Activated naive CD8-positive, alpha-beta T cell treated with anti-CD3 and anti-CD28 coated beads, Interleukin-2, amount 50 U/mL, for 16 hours (primary cell): Measurements from ENCODE around the gene PPFIBP2.
"Not testable (repeated sequence)": the region's sequence is repeated elsewhere in the genome, so short reads cannot be mapped to it uniquely, and the experiment has no call there.

Experiments
- DNase-seq: peaks from one replicate; pipeline ENCODE4 v3.0.0-alpha.2; 2020; ENCODE audit warnings: low read depth, low spot score

PPFIBP2 gene

DNA sequence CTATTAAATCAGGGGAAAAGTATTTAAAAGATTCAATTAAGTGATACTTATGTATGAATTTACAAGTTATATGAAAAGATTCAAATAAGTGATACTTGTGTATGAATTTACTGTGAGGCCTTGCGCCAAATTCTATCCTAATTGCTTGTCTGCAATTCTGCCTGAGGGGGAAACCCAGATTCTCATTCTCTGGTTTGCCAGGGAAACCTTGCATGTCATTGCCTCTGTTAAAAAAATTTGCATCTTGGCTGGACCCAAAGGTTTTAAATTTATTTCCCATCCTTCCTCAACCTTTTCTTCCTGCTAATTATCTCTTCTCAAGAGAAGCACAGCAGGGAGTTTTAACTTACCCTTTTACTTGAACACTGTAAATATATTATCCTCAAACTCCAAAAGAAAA is 14.7 kb upstream of the PPFIBP2 start:
- DNase-seq: no peak

DNA sequence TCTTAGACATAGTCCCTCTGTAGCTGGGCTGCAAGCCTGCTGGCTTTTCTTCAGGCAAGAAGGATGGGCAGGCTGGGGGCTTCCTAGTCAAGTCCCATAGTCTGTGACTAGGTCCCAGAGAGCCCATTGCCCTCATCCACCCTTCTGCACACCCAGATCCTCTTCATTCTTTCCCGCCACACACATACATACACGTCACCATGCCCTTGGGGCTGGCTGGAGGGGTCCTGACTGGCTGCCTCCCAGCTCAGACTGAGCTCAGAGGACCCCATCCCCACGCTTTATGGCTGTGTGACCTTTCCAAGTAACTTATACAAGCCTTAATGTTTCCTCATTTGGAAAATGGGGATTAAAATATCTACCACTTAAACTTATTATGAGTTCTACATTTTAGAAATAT is 13.5 kb upstream of the PPFIBP2 start:
- DNase-seq: no peak

DNA sequence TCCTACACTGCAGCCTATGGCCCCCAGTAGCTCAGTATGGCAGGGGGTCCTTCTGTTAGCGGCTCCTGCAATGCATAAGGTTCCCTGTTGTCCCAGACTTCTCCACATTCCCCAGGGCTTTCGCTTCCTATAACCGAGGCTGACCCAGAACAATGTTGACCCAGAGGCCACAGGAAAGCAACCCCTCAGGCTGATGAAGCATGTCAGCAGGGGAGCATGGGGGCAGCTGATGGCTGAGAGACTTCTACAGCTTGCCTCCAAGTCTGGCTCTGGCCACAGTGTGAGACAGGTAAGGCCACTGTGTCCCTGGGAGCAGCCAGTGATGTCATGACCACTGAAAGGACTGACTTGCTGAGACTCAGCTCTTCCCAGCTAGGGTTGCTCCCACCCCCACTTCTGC is 12.5 kb upstream of the PPFIBP2 start:
- DNase-seq: no peak

DNA sequence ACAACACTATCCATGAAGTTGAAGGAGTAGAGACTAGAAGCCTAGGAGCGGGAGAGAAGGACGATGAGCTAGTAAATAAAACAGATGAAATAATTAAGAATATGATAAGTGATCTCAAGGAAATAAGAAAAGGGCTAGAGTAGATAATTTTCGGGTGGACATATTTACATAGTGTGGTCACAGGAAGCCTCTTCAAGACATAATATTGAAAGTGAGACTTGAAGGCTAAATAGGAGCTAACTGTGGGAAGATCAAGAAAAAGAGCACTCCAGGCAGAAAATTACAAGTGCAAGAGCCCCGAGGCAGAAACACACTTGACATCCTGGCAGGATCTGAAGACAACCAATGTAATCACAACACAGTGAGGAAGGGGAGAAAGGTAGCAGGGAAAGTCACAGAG is 11.9 kb upstream of the PPFIBP2 start:
- no peak for DNase-seq

- DNase-seq: no peak
These were observed 7.6 kb upstream of the PPFIBP2 start for GRCh38 chr11:7506243-7506642.

- DNase-seq: no peak
These were observed 5.7 kb upstream of the PPFIBP2 start for GRCh38 chr11:7508087-7508486.

- no peak for DNase-seq
These were observed 3.8 kb upstream of the PPFIBP2 start for GRCh38 chr11:7509966-7510365.

- no peak for DNase-seq
These were observed 2.4 kb upstream of the PPFIBP2 start for GRCh38 chr11:7511401-7511800.

- no peak for DNase-seq
These were observed 1.1 kb upstream of the PPFIBP2 start for GRCh38 chr11:7512525-7513233.

GRCh38 chr11:7514099-7514591 is 346 bp downstream of the PPFIBP2 start:
- no peak for DNase-seq

DNA sequence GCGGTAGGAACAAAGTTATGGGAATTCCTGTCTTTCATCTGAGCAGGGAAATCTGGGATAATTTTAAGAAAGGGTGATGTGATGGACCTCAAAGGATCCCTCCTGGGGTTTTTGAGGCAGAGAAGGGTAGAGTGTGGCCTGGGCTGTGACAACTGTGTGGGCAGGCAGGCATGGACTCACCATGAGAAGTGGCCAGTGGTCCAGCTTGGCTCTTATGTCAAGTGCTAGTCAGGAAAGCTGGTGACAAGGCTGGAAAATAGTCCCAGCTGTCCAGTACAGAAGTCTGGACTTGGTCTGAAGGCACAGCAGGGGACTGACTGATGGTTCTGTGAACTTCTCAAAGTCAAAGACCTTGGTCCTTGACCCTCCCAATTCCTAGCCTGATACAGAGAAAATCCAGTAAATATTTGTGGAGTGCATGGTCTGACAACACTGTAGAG is 1.7 kb downstream of the PPFIBP2 start:
- DNase-seq: no peak

DNA sequence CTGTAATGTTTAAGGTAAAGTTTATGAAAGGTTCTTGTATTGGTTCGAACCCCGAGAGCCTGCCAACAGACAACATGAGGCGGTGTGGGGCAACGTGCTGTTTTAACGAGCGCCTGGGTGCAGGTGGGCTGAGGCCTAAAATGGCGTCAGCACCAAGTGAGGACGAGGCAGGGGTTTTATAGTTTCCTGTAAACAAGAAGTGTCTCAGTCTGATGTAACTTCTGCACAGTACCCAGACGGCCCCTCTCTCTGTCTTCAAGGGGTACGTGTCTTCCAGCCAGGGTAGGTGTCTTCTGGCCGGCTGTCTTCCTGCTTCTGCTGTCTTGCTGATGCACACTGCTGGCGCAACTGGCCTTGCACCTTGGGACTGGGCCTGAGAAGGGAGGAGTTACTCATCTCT is 2.7 kb downstream of the PPFIBP2 start:
- DNase-seq: no peak

- not testable (repeated sequence) for DNase-seq
These were observed 3.9 kb downstream of the PPFIBP2 start for GRCh38 chr11:7517743-7518142.

- DNase-seq: no peak
These were observed 5.2 kb downstream of the PPFIBP2 start for GRCh38 chr11:7518811-7519562.

- DNase-seq: no peak
These were observed 6.5 kb downstream of the PPFIBP2 start for GRCh38 chr11:7520011-7520942.

- DNase-seq: no peak
These were observed 7.2 kb downstream of the PPFIBP2 start for GRCh38 chr11:7520981-7521487.

DNA sequence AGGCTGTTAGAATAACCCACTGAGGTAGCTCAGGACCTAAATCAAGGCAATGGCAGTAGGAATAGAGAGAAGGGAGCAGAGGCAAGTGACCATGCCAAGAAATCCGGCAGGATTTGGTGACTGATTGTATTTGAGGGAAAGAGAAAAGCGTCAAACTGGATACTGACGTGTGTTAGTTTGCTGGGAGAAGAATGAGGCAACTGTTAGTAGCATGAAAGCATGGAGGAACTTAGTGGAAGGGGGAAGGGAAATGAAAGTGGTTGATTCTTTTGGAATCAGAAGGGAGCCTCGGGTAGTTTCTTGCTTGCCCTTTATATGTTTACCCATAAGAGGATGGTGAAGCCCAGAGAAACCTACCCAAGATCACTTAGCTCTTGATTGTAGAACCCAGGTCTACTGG is 8.3 kb downstream of the PPFIBP2 start:
- no peak for DNase-seq

DNA sequence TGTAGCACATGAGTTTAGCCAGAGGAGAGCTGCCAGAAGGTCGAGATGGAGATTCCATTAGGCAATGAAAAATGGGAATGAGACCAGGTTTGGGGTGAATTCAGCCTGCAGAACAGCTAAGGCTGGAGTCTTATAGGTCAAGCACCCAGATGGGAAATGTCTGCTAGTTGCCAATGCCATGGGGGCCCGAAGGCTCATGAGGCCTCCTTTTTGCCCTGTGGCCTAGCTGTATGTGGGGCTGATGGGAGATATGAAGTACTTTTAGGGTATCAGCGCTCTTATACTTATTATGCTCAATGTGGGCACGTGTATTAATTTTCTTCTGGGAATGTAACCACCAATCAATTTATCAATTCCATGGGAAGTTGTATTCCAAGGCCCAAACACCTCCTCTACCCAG is 8.7 kb downstream of the PPFIBP2 start:
- DNase-seq: no peak

DNA sequence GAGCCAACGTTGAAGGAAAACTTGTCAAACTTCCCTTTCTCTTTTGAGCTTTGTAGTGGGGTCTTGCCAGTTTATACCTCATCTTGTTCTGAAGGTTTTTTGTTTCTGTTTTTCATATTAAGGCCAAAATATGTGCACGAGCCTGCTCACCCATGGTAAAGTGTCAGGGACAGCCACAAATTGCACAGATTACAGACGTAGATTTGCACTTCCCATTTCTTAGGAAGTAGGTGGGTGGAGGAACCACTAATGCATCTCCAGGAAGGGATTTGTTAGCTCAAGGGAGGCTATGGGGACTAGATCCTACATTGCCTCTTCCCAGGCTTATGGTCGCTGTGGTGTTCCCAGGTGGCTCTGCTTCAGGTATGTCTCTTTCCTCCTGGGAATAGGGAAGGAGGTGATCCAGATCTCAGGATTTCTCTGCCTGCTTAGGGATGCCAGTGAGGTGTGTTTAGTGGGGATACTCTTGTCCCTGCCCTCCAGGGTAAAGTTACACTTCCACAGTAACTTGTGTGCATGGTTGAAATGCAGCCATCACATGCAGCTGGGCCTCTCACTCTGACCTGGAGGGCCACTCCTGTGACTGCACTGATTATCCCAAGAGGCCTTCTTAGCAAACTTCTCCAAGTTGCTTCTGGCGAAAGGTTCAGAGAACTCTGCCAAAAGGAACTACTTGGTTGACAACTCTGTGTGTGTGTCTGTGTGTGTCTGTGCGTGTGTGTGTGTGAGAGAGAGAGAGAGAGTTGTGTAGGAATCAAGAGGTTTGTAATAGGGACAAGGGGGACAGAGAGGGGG is 9.8 kb downstream of the PPFIBP2 start:
- DNase-seq: no peak

GRCh38 chr11:7524462-7525235 is 10.8 kb downstream of the PPFIBP2 start:
- DNase-seq: no peak
